ENCODE measurements around the gene CALN1. TPM values are rescaled to one million over a fixed set of nuclear protein-coding genes. Genes with fewer than 3 reads are reported as not detected.

CALN1 gene
- total and polyA plus RNA-seq, 9 of the 15 experiments (the other 6 are each of a cell fraction or from before 2014, with no cell fraction given) = 1.4 to 7.5 (median 3.3) TPM

DNA sequence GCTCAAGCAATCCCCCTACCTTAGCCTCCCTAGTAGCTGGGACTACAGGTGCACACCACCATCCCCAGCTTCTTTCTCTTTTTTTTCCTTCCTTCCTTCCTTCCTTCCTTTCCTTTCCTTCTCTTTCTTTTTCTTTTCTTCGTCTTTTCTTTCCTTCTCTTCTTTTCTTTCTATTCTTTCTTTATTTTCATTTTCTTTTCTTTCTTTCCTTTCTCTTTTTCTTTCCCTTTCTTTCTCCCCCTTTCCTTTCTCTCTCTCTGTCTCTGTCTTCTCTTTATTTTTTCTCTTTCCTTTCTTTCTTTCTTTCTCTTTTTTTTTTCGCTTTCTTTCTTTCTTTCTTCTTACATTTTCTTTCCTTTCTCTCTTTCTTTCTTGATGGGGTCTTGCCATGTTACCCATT, 658.9 kb downstream of the CALN1 start:
- Histone ChIP-seq H3K4me2 (ENCODE audit: insufficient read depth, low read length) (no peak overlapping the region), H3K4me3 (no peak overlapping the region), H2AFZ (ENCODE audit: low read depth, low read length) (no peak overlapping the region), H3K79me2 (ENCODE audit: control insufficient read depth, insufficient read depth, low read length) (no peaks in the 10 kb centered on the region), H3K36me3 (ENCODE audit: control insufficient read depth, insufficient read depth, low read length) (no peaks in the 10 kb centered on the region), H3K9me3 (replicated peaks; ENCODE audit: control insufficient read depth, insufficient read depth, low read depth, low read length) (no peaks in the 10 kb centered on the region; the same call in 1 of the 2 replicates), H4K20me1 (replicated peaks; ENCODE audit: control insufficient read depth, insufficient read depth, low read length) (no peaks in the 10 kb centered on the region), H3K4me1 (replicated peaks in 1 of 2; ENCODE audit: control insufficient read depth in 2 of 2, insufficient read depth in 2 of 2, low read length in 2 of 2) (peaks cover 0 to 9% of the 10 kb centered on the region in 2 experiments; a peak in 1 of 5 replicates), H3K27ac (ENCODE audit: extremely low read depth, low read depth, low read length) (no peak overlapping the region), H3K27me3 (ENCODE audit: control insufficient read depth in 2 of 2, insufficient read depth in 2 of 2, low read length in 2 of 2) (0 out of 5 replicates have a peak, but pooled peaks cover 0 to 4% of the 10 kb centered on the region in 2 experiments), H3K9me1 (ENCODE audit: control insufficient read depth, insufficient read depth, low read length) (no peaks in the 10 kb centered on the region), H3K9ac (ENCODE audit: insufficient read depth in 1 of 2, low read depth in 2 of 2, low read length in 2 of 2) (no peak overlapping the region)
- ATAC-seq (no peak), DNase-seq (ENCODE audit: extremely low read depth in 1 of 4, low spot score in 3 of 4) (no peak), FAIRE-seq (no peak)
- TF ChIP-seq, protein P1, sequence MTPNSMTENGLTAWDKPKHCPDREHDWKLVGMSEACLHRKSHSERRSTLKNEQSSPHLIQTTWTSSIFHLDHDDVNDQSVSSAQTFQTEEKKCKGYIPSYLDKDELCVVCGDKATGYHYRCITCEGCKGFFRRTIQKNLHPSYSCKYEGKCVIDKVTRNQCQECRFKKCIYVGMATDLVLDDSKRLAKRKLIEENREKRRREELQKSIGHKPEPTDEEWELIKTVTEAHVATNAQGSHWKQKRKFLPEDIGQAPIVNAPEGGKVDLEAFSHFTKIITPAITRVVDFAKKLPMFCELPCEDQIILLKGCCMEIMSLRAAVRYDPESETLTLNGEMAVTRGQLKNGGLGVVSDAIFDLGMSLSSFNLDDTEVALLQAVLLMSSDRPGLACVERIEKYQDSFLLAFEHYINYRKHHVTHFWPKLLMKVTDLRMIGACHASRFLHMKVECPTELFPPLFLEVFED (CRISPR knock-in tag; conservative IDR thresholded peaks at IDR 0.05) = 0 out of 2 replicates have a peak, but pooled peaks have one; percentile 21
- no peak for TF ChIP-seq GABPB2 (CRISPR knock-in tag; conservative IDR thresholded peaks at IDR 0.05)
- TF ChIP-seq, protein P2, sequence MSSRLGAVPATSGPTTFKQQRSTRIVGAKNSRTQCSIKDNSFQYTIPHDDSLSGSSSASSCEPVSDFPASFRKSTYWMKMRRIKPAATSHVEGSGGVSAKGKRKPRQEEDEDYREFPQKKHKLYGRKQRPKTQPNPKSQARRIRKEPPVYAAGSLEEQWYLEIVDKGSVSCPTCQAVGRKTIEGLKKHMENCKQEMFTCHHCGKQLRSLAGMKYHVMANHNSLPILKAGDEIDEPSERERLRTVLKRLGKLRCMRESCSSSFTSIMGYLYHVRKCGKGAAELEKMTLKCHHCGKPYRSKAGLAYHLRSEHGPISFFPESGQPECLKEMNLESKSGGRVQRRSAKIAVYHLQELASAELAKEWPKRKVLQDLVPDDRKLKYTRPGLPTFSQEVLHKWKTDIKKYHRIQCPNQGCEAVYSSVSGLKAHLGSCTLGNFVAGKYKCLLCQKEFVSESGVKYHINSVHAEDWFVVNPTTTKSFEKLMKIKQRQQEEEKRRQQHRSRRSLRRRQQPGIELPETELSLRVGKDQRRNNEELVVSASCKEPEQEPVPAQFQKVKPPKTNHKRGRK (tag; IDR thresholded peaks at IDR 0.05) = peak; percentile 95
- ChIA-PET POLR2A (no interaction called here), CTCF (ENCODE audit: low intra/inter-chr PET ratio) (no interaction called here)
- in situ Hi-C loops (cut with MboI) = no loop called here
- intact Hi-C loops (cut with micrococcal nuclease) = loop anchor here (5.0 to 10.0 kb wide), 2 partner anchors 582 to 739 kb away; no protein-coding TSS in a partner anchor
- BruUV-seq (replicated peaks) = no TSS peak
- WGBS (ENCODE audit: insufficient coverage, low coverage, missing lambda C conversion rate) = 13% methylated on average over 2 of the region's 2 CpGs
